Measurements from ENCODE around the gene ATP9B.

The ATP9B gene

GRCh38 chr18:79345981-79346380 lies 276.8 kb downstream of the ATP9B start:
- TF ChIP-seq RARB (CRISPR knock-in tag; IDR thresholded peaks at IDR 0.05) (no peak), ISL1 (CRISPR knock-in tag; IDR thresholded peaks at IDR 0.05) (no peak), ARNTL (CRISPR knock-in tag; IDR thresholded peaks at IDR 0.05; ENCODE audit: borderline replicate concordance, low read depth) (no peak), BACH2 (CRISPR knock-in tag; IDR thresholded peaks at IDR 0.05; ENCODE audit: borderline replicate concordance) (no peak), OSR1 (CRISPR knock-in tag; IDR thresholded peaks at IDR 0.05) (no peak), ZNF565 (CRISPR knock-in tag; conservative IDR thresholded peaks at IDR 0.05; ENCODE audit: low read depth) (no peak), ZFP3 (CRISPR knock-in tag; IDR thresholded peaks at IDR 0.05) (no peak), ZNF8 (CRISPR knock-in tag; IDR thresholded peaks at IDR 0.05) (no peak), CSRNP3 (CRISPR knock-in tag; IDR thresholded peaks at IDR 0.05) (no peak), ZFP30 (CRISPR knock-in tag; IDR thresholded peaks at IDR 0.05) (no peak), TSHZ2 (CRISPR knock-in tag; IDR thresholded peaks at IDR 0.05) (no peak), SNAI2 (CRISPR knock-in tag; IDR thresholded peaks at IDR 0.05) (no peak), PPARA (CRISPR knock-in tag; IDR thresholded peaks at IDR 0.05; ENCODE audit: borderline replicate concordance) (no peak), ESRRG (CRISPR knock-in tag; IDR thresholded peaks at IDR 0.05) (no peak), CREB5 (CRISPR knock-in tag; IDR thresholded peaks at IDR 0.05; ENCODE audit: low read depth) (no peak), PATZ1 (CRISPR knock-in tag; IDR thresholded peaks at IDR 0.05; ENCODE audit: borderline replicate concordance) (no peak), TCF4 (CRISPR knock-in tag; IDR thresholded peaks at IDR 0.05; ENCODE audit: borderline replicate concordance) (no peak), GLIS3 (CRISPR knock-in tag; IDR thresholded peaks at IDR 0.05) (no peak), ZNF70 (CRISPR knock-in tag; IDR thresholded peaks at IDR 0.05) (no peak)
- no peak for ATAC-seq

- TF ChIP-seq ZC3H10 (CRISPR knock-in tag; IDR thresholded peaks at IDR 0.05) (no peak), TOX (CRISPR knock-in tag; IDR thresholded peaks at IDR 0.05; ENCODE audit: borderline replicate concordance) (no peak), CSRNP3 (CRISPR knock-in tag; IDR thresholded peaks at IDR 0.05) (no peak), ESRRG (CRISPR knock-in tag; IDR thresholded peaks at IDR 0.05) (no peak), ZFP3 (CRISPR knock-in tag; IDR thresholded peaks at IDR 0.05) (no peak), CSDC2 (CRISPR knock-in tag; IDR thresholded peaks at IDR 0.05) (no peak), SNAI2 (CRISPR knock-in tag; IDR thresholded peaks at IDR 0.05) (no peak), ISL1 (CRISPR knock-in tag; IDR thresholded peaks at IDR 0.05) (no peak), ZNF8 (CRISPR knock-in tag; IDR thresholded peaks at IDR 0.05) (no peak), ARNTL (CRISPR knock-in tag; IDR thresholded peaks at IDR 0.05; ENCODE audit: borderline replicate concordance, low read depth) (no peak)
- ATAC-seq: no peak
Measured at GRCh38 chr18:79348066-79348465, 278.9 kb downstream of the ATP9B start.

- TF ChIP-seq PATZ1 (CRISPR knock-in tag; IDR thresholded peaks at IDR 0.05; ENCODE audit: borderline replicate concordance) (no peak), ZC3H10 (CRISPR knock-in tag; IDR thresholded peaks at IDR 0.05) (no peak), CREB5 (CRISPR knock-in tag; IDR thresholded peaks at IDR 0.05; ENCODE audit: low read depth) (no peak), TCF4 (CRISPR knock-in tag; IDR thresholded peaks at IDR 0.05; ENCODE audit: borderline replicate concordance) (no peak), ZNF565 (CRISPR knock-in tag; conservative IDR thresholded peaks at IDR 0.05; ENCODE audit: low read depth) (no peak), RARB (CRISPR knock-in tag; IDR thresholded peaks at IDR 0.05) (no peak), CSRNP3 (CRISPR knock-in tag; IDR thresholded peaks at IDR 0.05) (no peak), TOX (CRISPR knock-in tag; IDR thresholded peaks at IDR 0.05; ENCODE audit: borderline replicate concordance) (no peak), ZFP3 (CRISPR knock-in tag; IDR thresholded peaks at IDR 0.05) (no peak), GLIS3 (CRISPR knock-in tag; IDR thresholded peaks at IDR 0.05) (no peak), CSDC2 (CRISPR knock-in tag; IDR thresholded peaks at IDR 0.05) (no peak), ZNF70 (CRISPR knock-in tag; IDR thresholded peaks at IDR 0.05) (no peak), ISL1 (CRISPR knock-in tag; IDR thresholded peaks at IDR 0.05) (no peak), ZNF8 (CRISPR knock-in tag; IDR thresholded peaks at IDR 0.05) (no peak)
- ATAC-seq: no peak
Measured at GRCh38 chr18:79352432-79352831, 283.2 kb downstream of the ATP9B start.
